Stimulated activated naive B cell treated with anti-CD40 and anti-IgM and Interleukin-4, amounts not matched to agents 10 μg/mL and 1 μg/mL and 100 μg/mL, for 72 hours (primary cell): ENCODE data around the gene DUSP16.

Experiments used
- ATAC-seq, 2 donors: fragments of 150-1000 bp; cut with Tn5 transposase; replicated peaks; 2 replicates each; pipeline ENCODE4 v1.10.0; 2021; ENCODE audit warnings: moderate library complexity in 1 of 2
- DNase-seq: peaks from one replicate; pipeline ENCODE4 v3.0.0; 2021
- H3K27ac Mint-ChIP-seq: one replicate; pipeline ENCODE4 v1.8.0; 2022; ENCODE audit warnings: mild to moderate bottlenecking, mixed read lengths
- H3K27me3 Mint-ChIP-seq, 2 donors: one replicate each; pipeline ENCODE4 v1.8.0; 2022; ENCODE audit warnings: mixed read lengths in 2 of 2
- H3K36me3 Mint-ChIP-seq, 2 donors: one replicate each; pipeline ENCODE4 v1.8.0; 2022; ENCODE audit warnings: mixed read lengths in 2 of 2, mild to moderate bottlenecking in 1 of 2
- H3K4me1 Mint-ChIP-seq, 2 donors: one replicate each; pipeline ENCODE4 v1.8.0; 2022; ENCODE audit warnings: mixed read lengths in 2 of 2, mild to moderate bottlenecking in 1 of 2
- H3K4me3 Mint-ChIP-seq, 2 donors: one replicate each; pipeline ENCODE4 v1.8.0; 2022; ENCODE audit warnings: mild to moderate bottlenecking in 2 of 2, mixed read lengths in 2 of 2, moderate library complexity in 1 of 2
- H3K9me3 Mint-ChIP-seq, 2 donors: one replicate each; pipeline ENCODE4 v1.8.0; 2022; ENCODE audit warnings: mixed read lengths in 2 of 2, mild to moderate bottlenecking in 1 of 2

The DUSP16 gene

GRCh38 chr12:12498210-12498609 lies 64.5 kb downstream of the DUSP16 start:
- Mint-ChIP-seq H3K27me3 (no peaks in the 10 kb centered on the region), H3K36me3 (peaks cover 3 to 4% of the 10 kb centered on the region in 2 donors), H3K9me3 (no peaks in the 10 kb centered on the region), H3K27ac (no peak overlapping the region), H3K4me3 (no peak overlapping the region), H3K4me1 (peaks cover 4 to 13% of the 10 kb centered on the region in 2 donors)
- ATAC-seq, result no peak
- DNase-seq, result no peak

- DNase-seq, result no peak
- ATAC-seq, result no peak
Observed at GRCh38 chr12:12495536-12495935, 67.1 kb downstream of the DUSP16 start.

GRCh38 chr12:12492547-12492946 lies 70.1 kb downstream of the DUSP16 start:
- no peak for DNase-seq
- H3K4me1 Mint-ChIP-seq, result no peaks in the 10 kb centered on the region

More at GRCh38 chr12:12495536-12495935, 67.1 kb downstream of the DUSP16 start:
- no peak overlapping the region for H3K27ac Mint-ChIP-seq
- H3K36me3 Mint-ChIP-seq, result no peaks in the 10 kb centered on the region
- H3K27me3 Mint-ChIP-seq, result no peaks in the 10 kb centered on the region
- no peaks in the 10 kb centered on the region for H3K4me1 Mint-ChIP-seq
- H3K9me3 Mint-ChIP-seq, result no peaks in the 10 kb centered on the region
- no peak overlapping the region for H3K4me3 Mint-ChIP-seq

GRCh38 chr12:12491606-12492005 lies 71.1 kb downstream of the DUSP16 start:
- H3K4me3 Mint-ChIP-seq, result no peak overlapping the region
- H3K36me3 Mint-ChIP-seq, result peaks cover 0 to 4% of the 10 kb centered on the region in 2 donors
- H3K27ac Mint-ChIP-seq, result no peak overlapping the region
- no peaks in the 10 kb centered on the region for H3K27me3 Mint-ChIP-seq
- DNase-seq (no peak), ATAC-seq (no peak)
- H3K9me3 Mint-ChIP-seq, result no peaks in the 10 kb centered on the region
- no peaks in the 10 kb centered on the region for H3K4me1 Mint-ChIP-seq

More at GRCh38 chr12:12492547-12492946, 70.1 kb downstream of the DUSP16 start:
- Mint-ChIP-seq H3K27me3 (no peaks in the 10 kb centered on the region), H3K27ac (no peak overlapping the region), H3K4me3 (no peak overlapping the region), H3K9me3 (no peaks in the 10 kb centered on the region), H3K36me3 (peaks cover 0 to 4% of the 10 kb centered on the region in 2 donors)
- no peak for ATAC-seq

GRCh38 chr12:12488823-12489550 lies 73.7 kb downstream of the DUSP16 start:
- DNase-seq (no peak), ATAC-seq (no peak)
- H3K4me3 Mint-ChIP-seq, result no peak overlapping the region
- H3K27me3 Mint-ChIP-seq, result no peaks in the 10 kb centered on the region
- peaks cover 0 to 3% of the 10 kb centered on the region in 2 donors for H3K4me1 Mint-ChIP-seq
- H3K9me3 Mint-ChIP-seq, result no peaks in the 10 kb centered on the region
- peaks cover 0 to 7% of the 10 kb centered on the region in 2 donors for H3K36me3 Mint-ChIP-seq
- H3K27ac Mint-ChIP-seq, result no peak overlapping the region

- peaks cover 4 to 7% of the 10 kb centered on the region in 2 donors for H3K4me1 Mint-ChIP-seq
- H3K4me3 Mint-ChIP-seq, result no peak overlapping the region
- H3K36me3 Mint-ChIP-seq, result peaks cover 4 to 10% of the 10 kb centered on the region in 2 donors
- ATAC-seq, result no peak
- no peaks in the 10 kb centered on the region for H3K27me3 Mint-ChIP-seq
- no peak for DNase-seq
- H3K27ac Mint-ChIP-seq, result no peak overlapping the region
- no peaks in the 10 kb centered on the region for H3K9me3 Mint-ChIP-seq
Observed at GRCh38 chr12:12488296-12488695, 74.4 kb downstream of the DUSP16 start.

- Mint-ChIP-seq H3K27me3 (no peaks in the 10 kb centered on the region), H3K4me1 (peaks cover 10 to 12% of the 10 kb centered on the region in 2 donors), H3K9me3 (no peaks in the 10 kb centered on the region), H3K36me3 (peaks cover 4 to 11% of the 10 kb centered on the region in 2 donors), H3K27ac (no peak overlapping the region), H3K4me3 (no peak overlapping the region)
- ATAC-seq, result no peak
- no peak for DNase-seq
Observed at GRCh38 chr12:12487490-12487889, 75.2 kb downstream of the DUSP16 start.

GRCh38 chr12:12486661-12487240 lies 75.9 kb downstream of the DUSP16 start:
- peak overlapping the region; percentile 42 for H3K27ac Mint-ChIP-seq
- H3K9me3 Mint-ChIP-seq, result no peaks in the 10 kb centered on the region
- H3K4me3 Mint-ChIP-seq, result no peak overlapping the region
- H3K27me3 Mint-ChIP-seq, result no peaks in the 10 kb centered on the region
- H3K4me1 Mint-ChIP-seq, result peaks cover 13 to 16% of the 10 kb centered on the region in 2 donors
- ATAC-seq (peak; percentile 78 to 88), DNase-seq (peak; percentile 29)
- H3K36me3 Mint-ChIP-seq, result peaks cover 4 to 14% of the 10 kb centered on the region in 2 donors

- no peak overlapping the region for H3K27ac Mint-ChIP-seq
- H3K4me3 Mint-ChIP-seq, result no peak overlapping the region
- no peak for DNase-seq
- peaks cover 13 to 16% of the 10 kb centered on the region in 2 donors for H3K4me1 Mint-ChIP-seq
- ATAC-seq, result no peak
- H3K9me3 Mint-ChIP-seq, result no peaks in the 10 kb centered on the region
- no peaks in the 10 kb centered on the region for H3K27me3 Mint-ChIP-seq
- peaks cover 7 to 22% of the 10 kb centered on the region in 2 donors for H3K36me3 Mint-ChIP-seq
Observed at GRCh38 chr12:12483438-12483837, 79.2 kb downstream of the DUSP16 start.

- DNase-seq (no peak), ATAC-seq (peak; percentile 83 to 90)
- H3K4me1 Mint-ChIP-seq, result peaks cover 13 to 16% of the 10 kb centered on the region in 2 donors
- no peak overlapping the region for H3K27ac Mint-ChIP-seq
- no peaks in the 10 kb centered on the region for H3K9me3 Mint-ChIP-seq
- peaks cover 7 to 18% of the 10 kb centered on the region in 2 donors for H3K36me3 Mint-ChIP-seq
- no peak overlapping the region for H3K4me3 Mint-ChIP-seq
- no peaks in the 10 kb centered on the region for H3K27me3 Mint-ChIP-seq
Observed at GRCh38 chr12:12482959-12483358, 79.7 kb downstream of the DUSP16 start.

- ATAC-seq (no peak), DNase-seq (no peak)
- Mint-ChIP-seq H3K4me1 (peaks cover 13 to 16% of the 10 kb centered on the region in 2 donors), H3K36me3 (peaks cover 10 to 25% of the 10 kb centered on the region in 2 donors), H3K27ac (peak overlapping the region; percentile 9), H3K27me3 (no peaks in the 10 kb centered on the region), H3K4me3 (no peak overlapping the region), H3K9me3 (no peaks in the 10 kb centered on the region)
Observed at GRCh38 chr12:12482150-12482761, 80.4 kb downstream of the DUSP16 start.

- no peak for ATAC-seq
- DNase-seq, result no peak
- Mint-ChIP-seq H3K4me3 (no peak overlapping the region), H3K36me3 (peaks cover 10 to 29% of the 10 kb centered on the region in 2 donors), H3K27ac (no peak overlapping the region), H3K9me3 (no peaks in the 10 kb centered on the region), H3K4me1 (peaks cover 13 to 16% of the 10 kb centered on the region in 2 donors), H3K27me3 (no peaks in the 10 kb centered on the region)
Observed at GRCh38 chr12:12481631-12482030, 81.0 kb downstream of the DUSP16 start.

GRCh38 chr12:12480074-12480473 lies 82.6 kb downstream of the DUSP16 start:
- Mint-ChIP-seq H3K36me3 (peaks cover 10 to 31% of the 10 kb centered on the region in 2 donors), H3K9me3 (no peaks in the 10 kb centered on the region), H3K27me3 (no peaks in the 10 kb centered on the region), H3K4me3 (no peak overlapping the region), H3K27ac (no peak overlapping the region), H3K4me1 (peaks cover 14 to 16% of the 10 kb centered on the region in 2 donors)
- DNase-seq (no peak), ATAC-seq (no peak)

GRCh38 chr12:12477532-12477890 lies 85.2 kb downstream of the DUSP16 start:
- Mint-ChIP-seq H3K36me3 (peaks cover 13 to 44% of the 10 kb centered on the region in 2 donors), H3K27ac (no peak overlapping the region)

More at GRCh38 chr12:12477532-12477890, 85.2 kb downstream of the DUSP16 start:
- Mint-ChIP-seq H3K27me3 (no peaks in the 10 kb centered on the region), H3K4me3 (no peak overlapping the region), H3K4me1 (peaks cover 9 to 11% of the 10 kb centered on the region in 2 donors), H3K9me3 (no peaks in the 10 kb centered on the region)
- no peak for DNase-seq
- ATAC-seq, result no peak
